ENCODE measurements around the gene COP1. TPM values are rescaled to one million over a fixed set of nuclear protein-coding genes. Genes with fewer than 3 reads are reported as not detected.

The COP1 gene
- total RNA-seq, 1 donor from 2014 or later: 37.0 TPM

- H3K27me3 Mint-ChIP-seq (ENCODE audit: low read depth): no peaks in the 10 kb centered on the region
- TF ChIP-seq CTCF (IDR thresholded peaks at IDR 0.05): no peak
- no peak overlapping the region for H3K4me3 Mint-ChIP-seq (ENCODE audit: unreplicated experiment)
- H3K9me3 Mint-ChIP-seq (ENCODE audit: low read depth): no peaks in the 10 kb centered on the region
- no peak overlapping the region for H3K27ac Mint-ChIP-seq (ENCODE audit: unreplicated experiment)
- DNase-seq (ENCODE audit: low spot score): no peak
- no peaks in the 10 kb centered on the region for H3K4me1 Mint-ChIP-seq (ENCODE audit: low read depth)
- H3K36me3 Mint-ChIP-seq (ENCODE audit: low read depth): peaks cover 9% of the 10 kb centered on the region
These were observed 286.7 kb downstream of the COP1 start for GRCh38 chr1:175920381-175920780.

GRCh38 chr1:175919001-175919400 lies 288.1 kb downstream of the COP1 start:
- no peaks in the 10 kb centered on the region for H3K9me3 Mint-ChIP-seq (ENCODE audit: low read depth)
- H3K27me3 Mint-ChIP-seq (ENCODE audit: low read depth): no peaks in the 10 kb centered on the region
- H3K4me1 Mint-ChIP-seq (ENCODE audit: low read depth): no peaks in the 10 kb centered on the region
- no peak overlapping the region for H3K27ac Mint-ChIP-seq (ENCODE audit: unreplicated experiment)
- no peak overlapping the region for H3K4me3 Mint-ChIP-seq (ENCODE audit: unreplicated experiment)
- DNase-seq (ENCODE audit: low spot score): no peak
- H3K36me3 Mint-ChIP-seq (ENCODE audit: low read depth): peaks cover 7% of the 10 kb centered on the region
- TF ChIP-seq CTCF (IDR thresholded peaks at IDR 0.05): no peak

- H3K27ac Mint-ChIP-seq (ENCODE audit: unreplicated experiment): no peak overlapping the region
- H3K36me3 Mint-ChIP-seq (ENCODE audit: low read depth): peaks cover 7% of the 10 kb centered on the region
- H3K4me3 Mint-ChIP-seq (ENCODE audit: unreplicated experiment): no peak overlapping the region
- H3K4me1 Mint-ChIP-seq (ENCODE audit: low read depth): no peaks in the 10 kb centered on the region
- no peak for DNase-seq (ENCODE audit: low spot score)
- no peak for TF ChIP-seq CTCF (IDR thresholded peaks at IDR 0.05)
- H3K9me3 Mint-ChIP-seq (ENCODE audit: low read depth): no peaks in the 10 kb centered on the region
- no peaks in the 10 kb centered on the region for H3K27me3 Mint-ChIP-seq (ENCODE audit: low read depth)
These were observed 288.7 kb downstream of the COP1 start for GRCh38 chr1:175918364-175918801.

GRCh38 chr1:175914115-175914514 lies 293.0 kb downstream of the COP1 start:
- no peak for TF ChIP-seq CTCF (IDR thresholded peaks at IDR 0.05)
- Mint-ChIP-seq H3K9me3 (ENCODE audit: low read depth) (peaks cover 22% of the 10 kb centered on the region), H3K27me3 (ENCODE audit: low read depth) (no peaks in the 10 kb centered on the region), H3K4me1 (ENCODE audit: low read depth) (no peaks in the 10 kb centered on the region), H3K27ac (ENCODE audit: unreplicated experiment) (no peak overlapping the region), H3K4me3 (ENCODE audit: unreplicated experiment) (no peak overlapping the region), H3K36me3 (ENCODE audit: low read depth) (peaks cover 20% of the 10 kb centered on the region)
- no peak for DNase-seq (ENCODE audit: low spot score)

GRCh38 chr1:175911138-175911537 lies 295.9 kb downstream of the COP1 start:
- H3K27ac Mint-ChIP-seq (ENCODE audit: unreplicated experiment): no peak overlapping the region
- TF ChIP-seq CTCF (IDR thresholded peaks at IDR 0.05): no peak
- peaks cover 19% of the 10 kb centered on the region for H3K36me3 Mint-ChIP-seq (ENCODE audit: low read depth)
- no peak for DNase-seq (ENCODE audit: low spot score)
- no peak overlapping the region for H3K4me3 Mint-ChIP-seq (ENCODE audit: unreplicated experiment)
- no peaks in the 10 kb centered on the region for H3K27me3 Mint-ChIP-seq (ENCODE audit: low read depth)
- no peaks in the 10 kb centered on the region for H3K4me1 Mint-ChIP-seq (ENCODE audit: low read depth)
- peaks cover 22% of the 10 kb centered on the region for H3K9me3 Mint-ChIP-seq (ENCODE audit: low read depth)
